Smooth muscle cell of the umbilical artery (primary cell): Measurements from ENCODE around the gene SMPD3. TPM values are rescaled to one million over a fixed set of nuclear protein-coding genes. Genes with fewer than 3 reads are reported as not detected.

Experiments used
- total RNA-seq: library from RNA; depleted of rRNA; stranded (reverse); fragments of >200 nt; gene quantifications from 2 replicates; pipeline ENCODE4 v1.2.3, GENCODE V29; 2014

The SMPD3 gene
- not detected in 2 replicates for total RNA-seq

DNA sequence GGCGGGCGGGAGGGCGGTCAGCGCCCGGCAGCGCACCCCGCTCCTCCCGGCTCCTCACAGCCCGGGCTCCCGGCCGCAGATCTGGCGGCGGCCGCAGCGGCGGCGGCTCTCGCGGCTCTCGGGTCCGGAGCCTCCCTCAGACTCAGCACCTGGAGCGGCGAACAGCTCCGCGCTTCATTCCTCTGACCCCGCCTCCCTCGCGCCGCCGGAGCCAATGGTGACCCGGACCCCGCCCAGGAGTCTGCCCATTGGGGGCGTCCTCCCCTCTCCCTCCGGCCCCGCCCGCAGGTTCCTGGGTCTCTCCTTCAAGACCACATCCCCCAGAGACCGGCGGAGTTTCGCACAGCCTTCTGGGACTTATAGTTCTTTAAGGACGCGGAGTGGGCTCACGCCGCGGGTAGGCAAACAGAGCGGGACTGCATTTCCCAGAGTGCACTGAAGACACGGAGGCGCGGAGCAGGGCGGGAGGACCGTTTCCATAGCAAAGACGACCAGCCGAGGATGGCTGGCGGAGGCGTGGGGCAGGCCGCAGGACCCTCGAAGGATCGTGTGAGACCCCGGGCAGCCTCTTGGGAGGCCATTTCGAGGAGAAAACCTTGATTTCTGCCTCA lies at the start of gene SMPD3:
Gene SMPD3 (minus strand): TSS at position 149 of the 611 bp plus-strand sequence. CDS start 76,327 bp downstream, outside the sequence.

DNA sequence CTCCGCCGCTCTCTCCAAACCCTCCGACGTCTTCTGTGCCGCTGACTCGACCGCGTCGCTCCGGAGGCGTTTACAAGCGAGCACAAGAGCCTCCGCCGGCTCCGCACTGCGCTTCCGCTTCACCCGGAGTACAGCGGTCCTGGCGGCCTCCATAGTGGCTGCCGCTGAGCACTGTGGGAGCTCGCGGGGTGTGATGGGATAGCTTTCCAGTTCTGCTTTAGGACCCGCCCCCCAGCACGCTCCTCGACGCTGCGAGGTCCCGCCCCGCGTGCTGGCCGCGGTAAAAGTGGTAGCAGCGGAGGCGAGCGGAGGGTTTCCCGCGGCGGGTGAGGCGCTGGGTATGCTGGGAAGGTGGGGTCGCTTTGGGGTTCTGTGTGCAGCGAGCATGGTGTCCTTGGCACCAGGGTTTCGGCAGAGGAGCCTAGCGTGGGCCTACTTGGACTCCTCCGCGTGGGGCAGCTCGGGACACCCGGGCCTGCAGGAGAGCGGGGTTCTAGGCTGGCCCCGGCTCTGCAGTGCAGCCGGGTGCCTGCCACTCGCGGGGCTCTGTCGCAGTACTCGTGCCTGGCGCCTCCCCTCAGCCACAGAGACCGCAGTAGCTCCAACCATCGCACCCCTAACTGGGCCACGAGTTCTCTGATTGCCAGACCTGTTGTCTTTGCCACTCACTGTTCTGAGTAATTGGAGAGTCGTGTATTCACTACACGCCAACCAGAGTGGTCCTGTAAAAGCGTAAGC lies 137.4 kb downstream of the SMPD3 start, which contains the start of the genes PRMT7 and SLC7A6OS:
Gene PRMT7 (plus strand): TSS at position 246 of the 738 bp plus-strand sequence. CDS start 4,961 bp downstream, outside the sequence.
Gene SLC7A6OS (minus strand): TSS at position 173 of the 738 bp plus-strand sequence. CDS start 20 bp downstream, at position 153.

Other genes with a start within 250 kb of the SMPD3 start
- gene ESRP2, start 212.4 kb downstream of the SMPD3 start, total RNA-seq: under 0.01 and 0.55 TPM in 2 replicates
- gene PLA2G15, start 203.1 kb downstream of the SMPD3 start, total RNA-seq: 49.0 and 76.7 TPM in 2 replicates
- gene SLC7A6, start 184.0 kb downstream of the SMPD3 start, total RNA-seq: 30.9 and 31.7 TPM in 2 replicates
- gene SLC7A6OS, start 137.6 kb downstream of the SMPD3 start, total RNA-seq: 12.5 and 14.6 TPM in 2 replicates
- 36.5 and 57.1 TPM in 2 replicates for gene PRMT7, start 137.5 kb downstream of the SMPD3 start, total RNA-seq
- 25.8 and 26.4 TPM in 2 replicates for gene ZFP90, start 90.8 kb upstream of the SMPD3 start, total RNA-seq
- gene CDH3, start 196.8 kb upstream of the SMPD3 start, total RNA-seq: under 0.01 and 0.14 TPM in 2 replicates